ENCODE data around the gene DPH7.

Gene DPH7

GRCh38 chr9:137593176-137593575, 14.5 kb upstream of the DPH7 start:
- Mint-ChIP-seq H3K9me3 (no peaks in the 10 kb centered on the region), H3K4me1 (ENCODE audit: low read depth) (peaks cover 15% of the 10 kb centered on the region), H3K27me3 (ENCODE audit: low read depth) (no peaks in the 10 kb centered on the region), H3K4me3 (no peak overlapping the region), H3K36me3 (ENCODE audit: low read depth) (peaks cover 4% of the 10 kb centered on the region), H3K27ac (no peak overlapping the region)
- DNase-seq (ENCODE audit: low spot score) = no peak

GRCh38 chr9:137592767-137593166, 14.0 kb upstream of the DPH7 start:
- H3K27me3 Mint-ChIP-seq (ENCODE audit: low read depth) = no peaks in the 10 kb centered on the region
- H3K27ac Mint-ChIP-seq = no peak overlapping the region
- H3K4me3 Mint-ChIP-seq = no peak overlapping the region
- H3K9me3 Mint-ChIP-seq = no peaks in the 10 kb centered on the region
- peaks cover 17% of the 10 kb centered on the region for H3K4me1 Mint-ChIP-seq (ENCODE audit: low read depth)
- peaks cover 8% of the 10 kb centered on the region for H3K36me3 Mint-ChIP-seq (ENCODE audit: low read depth)
- no peak for DNase-seq (ENCODE audit: low spot score)

DNA sequence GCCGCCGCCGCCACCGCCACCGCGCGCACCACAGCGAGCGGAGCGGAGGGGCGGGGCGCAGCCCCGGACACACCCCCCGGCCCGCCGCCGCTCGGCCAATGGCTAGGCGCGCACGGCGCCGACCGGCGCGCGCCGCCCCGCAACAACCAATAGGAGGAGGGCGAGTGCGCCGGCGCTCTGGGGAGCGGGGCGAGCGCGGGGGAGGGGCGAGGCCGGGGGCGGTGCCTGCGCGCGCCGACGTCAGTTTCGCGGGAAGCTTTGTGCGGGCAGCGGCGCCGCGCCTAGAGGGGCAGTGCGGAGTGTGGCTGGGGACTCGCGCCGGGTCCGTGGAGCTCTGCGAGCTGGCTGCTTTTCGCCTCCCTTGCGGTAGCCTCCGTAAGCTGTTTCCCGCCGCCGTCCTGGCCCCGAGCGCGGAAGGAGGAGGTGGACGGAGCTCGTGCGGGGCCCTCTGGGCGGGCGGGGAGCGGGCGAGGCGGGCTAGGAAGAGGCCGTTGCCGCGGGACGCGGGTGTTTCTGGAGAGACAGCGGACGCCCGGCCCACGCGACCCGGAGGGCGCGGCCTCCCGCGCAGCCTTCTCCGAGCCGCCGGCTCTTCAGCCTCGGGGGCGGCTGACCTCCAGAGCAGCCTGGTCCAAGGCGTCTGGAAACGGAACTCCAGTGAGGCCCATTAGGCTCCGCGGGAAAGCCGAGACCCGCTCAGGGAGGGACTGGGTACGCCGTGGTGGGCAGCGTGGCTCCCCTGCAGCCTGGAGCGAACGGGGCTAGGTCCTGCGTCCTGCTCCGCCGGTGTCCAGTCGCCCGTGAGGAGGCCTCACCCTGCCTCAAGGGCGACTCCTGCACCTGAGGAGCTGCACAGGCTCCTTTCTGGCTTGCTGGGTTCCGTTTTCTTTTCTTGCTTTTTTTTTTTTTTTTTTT, 12.0 kb upstream of the DPH7 start, which contains the start of gene ZMYND19:
TSS of gene ZMYND19 (minus strand) at position 44 of the 915 bp plus-strand sequence. CDS start 249 bp downstream, outside the sequence.
- Mint-ChIP-seq H3K27me3 (ENCODE audit: low read depth) (no peaks in the 10 kb centered on the region), H3K36me3 (ENCODE audit: low read depth) (peaks cover 19% of the 10 kb centered on the region), H3K4me1 (ENCODE audit: low read depth) (peaks cover 18% of the 10 kb centered on the region), H3K9me3 (no peaks in the 10 kb centered on the region), H3K27ac (peak within 1 kb of the TSS; percentile 97), H3K4me3 (peak within 1 kb of the TSS; percentile 96)
- peak; percentile 90 for DNase-seq (ENCODE audit: low spot score)

GRCh38 chr9:137590123-137590468, 11.4 kb upstream of the DPH7 start:
- H3K9me3 Mint-ChIP-seq = no peaks in the 10 kb centered on the region
- H3K27ac Mint-ChIP-seq = no peak overlapping the region
- no peak overlapping the region for H3K4me3 Mint-ChIP-seq
- no peaks in the 10 kb centered on the region for H3K27me3 Mint-ChIP-seq (ENCODE audit: low read depth)
- DNase-seq (ENCODE audit: low spot score) = no peak
- peaks cover 18% of the 10 kb centered on the region for H3K4me1 Mint-ChIP-seq (ENCODE audit: low read depth)
- H3K36me3 Mint-ChIP-seq (ENCODE audit: low read depth) = peaks cover 19% of the 10 kb centered on the region

GRCh38 chr9:137589441-137590122, 10.9 kb upstream of the DPH7 start:
- peak overlapping the region; percentile 62 for H3K27ac Mint-ChIP-seq
- DNase-seq (ENCODE audit: low spot score) = no peak

GRCh38 chr9:137588891-137589290, 10.2 kb upstream of the DPH7 start:
- Mint-ChIP-seq H3K9me3 (no peaks in the 10 kb centered on the region), H3K27me3 (ENCODE audit: low read depth) (no peaks in the 10 kb centered on the region), H3K4me3 (peak overlapping the region; percentile 42), H3K27ac (no peak overlapping the region), H3K36me3 (ENCODE audit: low read depth) (peaks cover 19% of the 10 kb centered on the region), H3K4me1 (ENCODE audit: low read depth) (peaks cover 18% of the 10 kb centered on the region)
- DNase-seq (ENCODE audit: low spot score) = no peak

More at GRCh38 chr9:137589441-137590122, 10.9 kb upstream of the DPH7 start:
- Mint-ChIP-seq H3K36me3 (ENCODE audit: low read depth) (peaks cover 19% of the 10 kb centered on the region), H3K4me1 (ENCODE audit: low read depth) (peaks cover 18% of the 10 kb centered on the region), H3K9me3 (no peaks in the 10 kb centered on the region), H3K27me3 (ENCODE audit: low read depth) (no peaks in the 10 kb centered on the region), H3K4me3 (peak overlapping the region; percentile 87)

GRCh38 chr9:137588311-137588710, 9.6 kb upstream of the DPH7 start:
- Mint-ChIP-seq H3K27ac (no peak overlapping the region), H3K4me3 (peak overlapping the region; percentile 66), H3K36me3 (ENCODE audit: low read depth) (peaks cover 19% of the 10 kb centered on the region), H3K9me3 (no peaks in the 10 kb centered on the region), H3K27me3 (ENCODE audit: low read depth) (no peaks in the 10 kb centered on the region), H3K4me1 (ENCODE audit: low read depth) (peaks cover 18% of the 10 kb centered on the region)
- DNase-seq (ENCODE audit: low spot score) = no peak

DNA sequence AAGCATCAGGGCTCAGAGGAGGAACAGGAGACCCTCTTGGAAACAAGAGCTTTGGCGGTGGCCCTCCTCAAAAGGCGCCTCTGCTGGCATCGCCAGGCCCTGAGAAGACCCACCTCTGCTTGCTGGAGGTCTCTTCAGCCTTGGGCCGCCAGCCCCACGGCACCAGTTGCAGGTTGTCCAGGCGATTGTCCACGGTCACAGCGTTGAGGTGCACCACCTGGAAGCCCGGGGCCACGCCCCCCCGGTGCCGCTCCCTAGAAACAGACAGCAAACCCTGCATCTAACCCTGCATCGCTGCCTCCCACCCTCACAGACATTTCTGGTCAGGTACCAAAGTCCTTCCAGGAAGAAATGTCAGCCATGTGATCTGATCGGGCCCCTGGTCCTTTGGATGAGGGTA, 8.1 kb upstream of the DPH7 start:
- H3K36me3 Mint-ChIP-seq (ENCODE audit: low read depth) = peaks cover 23% of the 10 kb centered on the region
- no peak for DNase-seq (ENCODE audit: low spot score)
- no peaks in the 10 kb centered on the region for H3K27me3 Mint-ChIP-seq (ENCODE audit: low read depth)
- no peaks in the 10 kb centered on the region for H3K9me3 Mint-ChIP-seq
- no peak overlapping the region for H3K4me3 Mint-ChIP-seq
- no peak overlapping the region for H3K27ac Mint-ChIP-seq
- peaks cover 18% of the 10 kb centered on the region for H3K4me1 Mint-ChIP-seq (ENCODE audit: low read depth)

- Mint-ChIP-seq H3K27me3 (ENCODE audit: low read depth) (no peaks in the 10 kb centered on the region), H3K4me1 (ENCODE audit: low read depth) (peaks cover 11% of the 10 kb centered on the region), H3K4me3 (no peak overlapping the region), H3K36me3 (ENCODE audit: low read depth) (peaks cover 26% of the 10 kb centered on the region), H3K9me3 (no peaks in the 10 kb centered on the region), H3K27ac (no peak overlapping the region)
- no peak for DNase-seq (ENCODE audit: low spot score)
Measured at GRCh38 chr9:137583957-137584356, 5.2 kb upstream of the DPH7 start.

- Mint-ChIP-seq H3K27me3 (ENCODE audit: low read depth) (no peaks in the 10 kb centered on the region), H3K4me3 (no peak overlapping the region), H3K9me3 (no peaks in the 10 kb centered on the region), H3K27ac (no peak overlapping the region), H3K4me1 (ENCODE audit: low read depth) (peaks cover 5% of the 10 kb centered on the region), H3K36me3 (ENCODE audit: low read depth) (peaks cover 26% of the 10 kb centered on the region)
- DNase-seq (ENCODE audit: low spot score) = no peak
Measured at GRCh38 chr9:137583347-137583746, 4.6 kb upstream of the DPH7 start.

GRCh38 chr9:137582286-137582860, 3.6 kb upstream of the DPH7 start:
- DNase-seq (ENCODE audit: low spot score) = no peak
- no peak overlapping the region for H3K4me3 Mint-ChIP-seq
- peaks cover 21% of the 10 kb centered on the region for H3K36me3 Mint-ChIP-seq (ENCODE audit: low read depth)
- H3K4me1 Mint-ChIP-seq (ENCODE audit: low read depth) = peaks cover 5% of the 10 kb centered on the region
- H3K27me3 Mint-ChIP-seq (ENCODE audit: low read depth) = no peaks in the 10 kb centered on the region
- no peak overlapping the region for H3K27ac Mint-ChIP-seq
- no peaks in the 10 kb centered on the region for H3K9me3 Mint-ChIP-seq

- no peak for DNase-seq (ENCODE audit: low spot score)
- Mint-ChIP-seq H3K9me3 (no peaks in the 10 kb centered on the region), H3K36me3 (ENCODE audit: low read depth) (peaks cover 20% of the 10 kb centered on the region), H3K4me1 (ENCODE audit: low read depth) (peaks cover 9% of the 10 kb centered on the region), H3K4me3 (no peak overlapping the region), H3K27me3 (ENCODE audit: low read depth) (no peaks in the 10 kb centered on the region), H3K27ac (no peak overlapping the region)
Measured at GRCh38 chr9:137581361-137582285, 2.9 kb upstream of the DPH7 start.

- H3K36me3 Mint-ChIP-seq (ENCODE audit: low read depth) = peaks cover 18% of the 10 kb centered on the region
- H3K27ac Mint-ChIP-seq = no peak overlapping the region
- no peaks in the 10 kb centered on the region for H3K27me3 Mint-ChIP-seq (ENCODE audit: low read depth)
- DNase-seq (ENCODE audit: low spot score) = no peak
- H3K4me1 Mint-ChIP-seq (ENCODE audit: low read depth) = peaks cover 15% of the 10 kb centered on the region
- H3K4me3 Mint-ChIP-seq = no peak overlapping the region
- H3K9me3 Mint-ChIP-seq = no peaks in the 10 kb centered on the region
Measured at GRCh38 chr9:137580954-137581322, 2.2 kb upstream of the DPH7 start.
